A172 (cell line): Measurements from ENCODE around the gene BARX1. TPM values are rescaled to one million over a fixed set of nuclear protein-coding genes. Genes with fewer than 3 reads are reported as not detected.

Source experiments
- DNase-seq: peaks from one replicate; pipeline ENCODE4 v3.0.0-alpha.2; 2015; ENCODE audit warnings: low spot score
- total RNA-seq: library from RNA; depleted of rRNA; stranded (reverse); fragments of >200 nt; shearing (Covaris generic); gene quantifications from 2 replicates; pipeline ENCODE4 v1.2.3, GENCODE V29; 2014

Gene BARX1
- total RNA-seq, 1 experiment from 2014 or later, result not detected

DNA sequence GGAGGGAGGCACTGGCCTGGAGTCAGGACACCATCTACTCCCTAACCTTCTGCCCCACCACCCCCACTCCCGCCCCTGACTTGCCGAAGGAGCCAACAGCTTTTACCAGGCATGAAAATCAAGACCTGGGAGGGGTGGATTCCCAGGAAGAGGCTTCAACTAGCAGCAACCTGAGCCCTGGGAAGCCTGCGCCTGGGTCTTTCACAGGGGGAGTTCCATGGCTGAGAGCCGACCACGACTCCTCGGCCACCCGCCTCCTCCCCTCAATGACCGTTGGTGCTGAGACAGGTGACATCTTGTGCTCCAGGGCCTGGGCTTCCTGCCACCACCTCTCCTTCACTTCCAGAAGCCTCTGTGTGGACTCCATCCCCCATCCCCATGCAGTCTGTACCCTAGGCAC is 37.1 kb downstream of the BARX1 start:
- no peak for DNase-seq

DNA sequence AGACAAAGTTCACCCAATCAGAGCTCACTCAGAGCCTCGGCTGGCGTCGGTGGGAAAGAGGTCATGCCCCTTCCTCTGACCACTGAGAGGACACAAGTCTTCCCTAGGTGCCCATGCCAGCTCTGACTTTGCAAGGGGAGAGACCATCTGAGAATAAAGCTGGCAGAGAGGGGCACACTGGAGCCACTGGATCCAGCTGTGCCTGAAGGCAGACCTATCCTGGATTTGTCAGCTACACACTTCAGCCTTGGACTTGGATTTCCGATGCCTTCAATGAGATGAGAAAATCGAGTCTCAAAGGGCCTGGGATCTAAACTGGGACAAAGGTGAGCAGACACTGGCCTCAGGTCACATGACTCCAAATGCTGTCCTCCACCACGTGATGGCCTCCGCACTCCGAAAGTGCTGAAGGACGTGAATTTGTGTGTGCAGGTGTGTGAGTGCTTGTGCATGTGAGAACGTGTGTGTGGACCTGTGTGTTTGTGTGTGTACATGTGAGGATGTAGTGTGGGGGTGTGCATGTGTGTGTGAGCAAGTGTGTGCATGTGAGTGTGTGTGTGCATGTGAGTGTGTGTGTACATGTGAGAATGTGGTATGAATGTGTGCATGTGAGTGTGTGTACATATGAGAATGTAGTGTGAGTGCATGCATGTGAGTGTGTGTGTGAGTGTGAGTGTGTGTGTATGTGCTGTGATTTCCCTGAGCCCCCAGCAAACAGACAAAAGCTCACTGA is 37.9 kb downstream of the BARX1 start:
- DNase-seq, result no peak

DNA sequence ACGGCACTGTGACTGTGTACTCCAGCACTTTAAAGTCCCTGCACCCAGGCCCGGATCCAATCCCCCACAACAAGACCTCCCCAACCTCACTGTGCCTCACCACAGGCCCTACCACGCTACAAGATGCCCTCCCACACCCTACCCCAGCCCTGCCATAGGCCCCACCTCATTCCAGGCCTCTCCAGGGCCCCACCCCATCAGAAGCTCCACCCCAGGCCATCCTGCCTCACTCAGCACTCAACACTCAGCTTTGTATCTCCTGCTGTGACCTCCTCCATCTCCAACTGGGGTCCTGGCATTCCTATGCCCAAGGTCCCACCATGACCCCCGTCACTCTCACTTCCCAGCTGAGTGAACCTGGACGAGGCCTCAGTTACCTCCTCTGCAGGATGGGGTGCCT is 38.8 kb downstream of the BARX1 start:
- no peak for DNase-seq

DNA sequence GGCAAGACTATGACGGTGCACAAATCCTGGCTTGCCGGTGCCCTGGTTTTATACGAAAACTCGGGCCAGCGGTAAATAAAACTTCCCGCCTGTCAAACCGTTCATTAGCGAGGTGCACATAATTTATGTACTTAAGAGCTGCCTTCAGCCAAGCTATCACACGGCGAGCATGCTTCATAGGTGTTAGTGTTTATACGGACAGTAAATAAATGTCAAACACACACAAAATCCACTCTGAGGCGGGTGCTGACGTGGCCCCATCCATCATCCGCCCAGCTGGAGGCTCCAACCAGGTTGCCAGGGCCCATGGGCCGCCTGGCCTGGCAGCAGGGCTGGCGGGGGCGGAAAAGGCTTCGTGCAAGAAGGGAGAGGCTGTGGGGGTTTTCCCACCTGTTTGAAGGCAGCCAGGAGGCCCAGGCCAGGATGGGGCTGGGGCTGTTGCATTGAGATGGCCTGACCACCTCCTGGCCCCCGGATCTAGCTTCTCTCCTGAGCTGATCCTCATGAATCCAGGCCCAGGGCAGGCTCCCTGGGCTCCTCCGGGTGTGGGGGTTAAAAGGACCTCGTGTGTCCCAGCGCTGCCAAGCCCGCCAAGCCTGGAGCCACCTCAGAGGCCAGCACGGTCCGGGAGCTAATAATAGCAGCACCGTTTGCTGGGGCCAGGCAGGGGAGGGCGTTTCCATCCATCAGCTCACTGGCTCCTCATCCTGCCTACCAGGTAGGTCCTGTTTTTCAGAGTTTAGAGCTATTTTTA is 43.2 kb downstream of the BARX1 start:
- peak; percentile 21 for DNase-seq

GRCh38 chr9:93911136-93911745 is 43.9 kb downstream of the BARX1 start:
- no peak for DNase-seq

GRCh38 chr9:93910598-93910997 is 44.6 kb downstream of the BARX1 start:
- no peak for DNase-seq

- DNase-seq, result no peak
These were observed 45.0 kb downstream of the BARX1 start for GRCh38 chr9:93910196-93910595.

- no peak for DNase-seq
These were observed 45.9 kb downstream of the BARX1 start for GRCh38 chr9:93909242-93909616.

DNA sequence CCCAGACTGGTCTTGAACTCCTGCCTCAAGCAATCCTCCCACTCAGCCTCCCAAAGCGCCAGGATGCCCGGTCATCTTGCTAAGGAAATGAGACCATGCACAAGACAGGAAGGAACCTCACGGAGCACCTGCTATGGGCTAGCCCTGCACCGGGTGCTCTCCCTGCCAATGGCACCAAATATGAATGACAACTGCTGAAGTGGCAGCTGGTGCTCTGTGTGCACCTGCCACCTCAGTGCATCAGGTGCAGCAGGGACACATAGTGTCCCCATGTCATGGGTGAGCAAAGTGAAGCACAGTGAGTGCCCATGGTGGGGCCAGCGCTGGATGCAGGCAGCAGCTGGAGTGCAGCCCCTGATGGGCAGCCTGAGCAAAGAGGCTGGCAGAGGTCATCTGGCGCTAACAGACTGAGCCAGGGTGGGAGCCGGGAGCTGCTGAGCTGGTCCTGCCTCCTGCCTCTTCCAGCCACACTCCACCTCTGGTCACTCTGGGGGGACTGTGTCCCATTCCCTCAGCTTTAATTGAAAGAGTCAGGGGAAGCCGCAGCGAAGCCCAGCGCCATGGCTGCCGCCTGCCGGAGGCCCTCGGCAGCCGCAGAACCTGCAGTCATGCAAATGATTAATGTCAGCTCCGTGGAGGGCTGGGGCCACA is 46.4 kb downstream of the BARX1 start:
- DNase-seq, result no peak

DNA sequence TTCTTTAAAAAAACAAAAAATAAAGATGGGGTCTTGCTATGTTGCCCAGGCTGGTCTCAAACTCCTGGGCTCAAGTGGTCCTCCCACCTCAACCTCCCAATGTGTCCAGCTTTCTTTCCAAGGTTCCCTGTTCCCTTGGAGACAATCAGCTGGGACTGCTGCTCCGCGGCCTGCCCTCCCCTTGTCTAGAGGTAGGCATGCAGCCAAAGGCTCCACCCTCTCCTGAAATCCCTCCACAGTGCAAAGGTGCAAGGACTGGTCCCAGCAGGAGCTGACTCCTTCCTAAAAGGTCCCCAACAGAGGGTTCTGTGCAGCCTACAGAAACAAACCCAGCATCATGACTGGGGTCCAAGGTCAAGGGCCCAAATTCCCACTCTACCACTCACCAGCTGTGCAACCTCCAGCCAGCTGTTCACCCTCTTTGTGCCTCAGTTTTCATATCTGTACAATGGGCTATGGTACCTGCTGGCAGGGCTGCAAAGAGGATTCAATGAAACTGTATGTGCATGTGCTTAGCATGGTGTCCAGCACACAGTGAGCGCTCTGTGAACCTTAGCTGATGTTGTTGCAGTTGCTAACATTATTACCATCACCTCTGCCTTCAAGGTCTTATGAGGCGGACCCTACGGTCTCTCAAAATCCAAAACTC is 47.5 kb downstream of the BARX1 start:
- DNase-seq, result no peak

DNA sequence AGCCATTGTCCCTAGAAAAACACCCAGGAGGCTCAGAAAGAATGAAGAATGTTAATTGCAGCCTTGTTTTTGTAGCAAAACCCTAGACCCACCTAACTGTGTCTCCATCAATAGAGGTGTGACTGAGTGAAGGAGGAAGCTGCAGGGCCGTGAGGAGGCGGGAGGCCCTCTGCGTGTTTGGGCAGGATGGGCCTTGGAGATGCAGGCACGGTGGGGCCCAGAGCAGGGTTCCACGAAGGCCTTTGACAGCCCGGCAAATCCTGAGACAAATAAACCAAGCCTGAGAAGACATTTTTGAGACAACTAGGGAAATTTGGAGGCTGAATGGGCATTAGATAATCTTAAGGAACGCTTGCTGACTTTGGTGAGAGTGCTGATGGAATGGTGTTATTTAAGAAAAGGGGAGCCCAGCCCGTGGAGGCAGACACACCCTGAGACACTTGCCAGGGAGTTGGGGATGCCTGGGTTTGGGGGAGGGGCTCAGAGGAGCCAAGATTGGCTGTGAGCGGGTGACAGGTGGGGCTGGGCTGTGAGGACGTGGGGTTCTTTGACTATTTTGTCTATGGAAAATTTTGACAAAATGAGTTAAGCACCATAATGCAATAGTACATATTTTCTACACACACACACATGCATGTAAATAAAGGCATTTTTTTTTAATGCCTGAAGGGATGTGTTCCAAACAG is 48.8 kb downstream of the BARX1 start:
- DNase-seq, result no peak

DNA sequence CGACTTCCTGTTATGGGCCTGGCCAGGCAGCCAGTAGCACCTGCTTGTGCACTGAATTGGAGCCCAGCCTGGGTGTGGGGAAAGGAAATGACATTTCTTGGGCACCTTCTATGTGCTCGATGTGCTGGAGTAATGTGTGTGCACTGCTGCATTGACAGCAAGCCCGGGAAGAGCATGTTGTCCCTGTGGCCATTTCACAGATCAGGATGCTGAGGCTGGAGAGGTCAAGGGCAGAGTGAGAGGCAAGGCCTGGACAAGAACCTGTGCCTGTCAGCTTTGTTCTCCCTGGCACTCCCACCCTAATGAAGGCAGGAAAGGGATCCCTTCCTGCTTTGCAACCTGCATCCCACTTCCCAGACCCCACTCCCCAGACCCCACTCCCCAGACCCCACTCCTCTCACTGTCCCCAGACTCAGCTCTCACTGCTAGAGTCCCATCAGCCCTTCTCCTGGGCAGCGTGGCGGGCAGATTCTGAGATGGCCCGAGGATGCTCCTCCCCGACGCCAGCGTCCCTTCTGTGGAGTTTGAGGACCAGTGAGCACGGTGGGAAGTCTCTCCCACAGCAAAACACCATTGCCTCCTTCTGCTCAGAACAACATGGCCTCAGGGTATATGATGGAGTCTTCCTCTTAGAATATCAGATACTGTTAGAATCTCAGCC is 49.6 kb downstream of the BARX1 start:
- DNase-seq, result no peak

GRCh38 chr9:93904649-93905472 is 50.3 kb downstream of the BARX1 start:
- no peak for DNase-seq

- no peak for DNase-seq
These were observed 51.1 kb downstream of the BARX1 start for GRCh38 chr9:93903886-93904648.

DNA sequence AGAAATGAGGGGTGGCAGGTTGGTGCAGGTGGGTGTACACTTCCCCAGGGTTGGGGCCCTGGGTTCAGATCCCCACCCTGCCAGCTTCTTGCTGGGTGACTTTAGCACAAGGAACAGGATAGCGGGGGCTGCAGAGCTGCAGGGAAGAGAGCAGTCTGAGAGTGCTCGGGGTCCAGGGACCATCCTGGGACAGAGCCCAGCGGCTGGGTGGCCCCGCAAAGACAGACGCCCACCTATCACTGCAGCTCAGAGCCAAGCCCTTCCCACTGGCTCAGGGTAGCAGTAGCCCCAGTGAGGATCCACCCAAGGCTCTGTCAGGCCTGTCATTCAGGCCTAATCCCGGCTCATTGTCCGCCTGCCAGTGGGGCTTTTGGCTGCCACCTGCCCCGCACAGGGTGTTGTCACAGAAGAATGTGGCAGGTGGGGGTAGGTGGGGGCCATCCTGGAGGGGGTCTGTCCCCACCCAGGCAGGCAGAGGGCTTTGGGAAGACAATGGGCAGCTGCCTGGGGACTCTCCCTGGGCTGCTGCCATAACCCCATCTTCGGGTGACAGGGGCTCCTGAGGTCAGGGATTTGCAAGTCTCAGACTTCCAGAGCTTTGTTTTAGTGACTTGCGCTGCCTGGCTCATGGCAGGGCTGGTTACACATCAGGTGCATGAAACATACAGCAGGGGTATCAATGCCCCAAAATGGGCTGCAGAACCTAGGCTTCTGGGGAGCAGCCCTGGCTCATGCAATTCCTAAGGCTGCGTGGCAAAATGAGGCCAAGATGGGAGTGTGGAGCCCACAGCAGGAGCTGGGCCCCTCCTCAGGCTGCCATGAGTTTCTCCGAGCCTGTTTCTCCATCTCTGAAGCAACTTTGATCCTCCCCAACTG is 52.1 kb downstream of the BARX1 start:
- no peak for DNase-seq

- no peak for DNase-seq
These were observed 52.9 kb downstream of the BARX1 start for GRCh38 chr9:93902051-93902779.
